GM12878 (cell line): ENCODE measurements around the gene CD151. TPM values are rescaled to one million over a fixed set of nuclear protein-coding genes. Genes with fewer than 3 reads are reported as not detected.
A peak's percentile ranks its signal among the peaks of the same experiment; 100 is the strongest.

Experiments
- ATAC-seq: fragments of 200-7000 bp; cut with Tn5 transposase; 3 replicates; pipeline ENCODE4 v1.9.1; 2020; ENCODE audit warnings: mild to moderate bottlenecking, moderate library complexity
- BruUV-seq: library from RNA; stranded (reverse); fragments of 400-500 nt; replicated peaks from 2 replicates; lab custom pipeline; 2021; lab: Mats Ljungman, UMichigan
- CTCF ChIA-PET: fragments of 300-600 bp; sonication (Branson Sonifier 250); formaldehyde crosslinking; extraction: SDS; loops from one replicate; lab custom pipeline; 2021; ENCODE audit warnings: inconsistent platforms; lab: Yijun Ruan, JAX
- POLR2A ChIA-PET: fragments of 350-600 bp; formaldehyde crosslinking; extraction: SDS; loops from one replicate; lab custom pipeline; 2021; ENCODE audit warnings: inconsistent platforms; lab: Charles Lee
- RAD21 ChIA-PET: fragments of 300-600 bp; sonication (Branson Sonifier 250); formaldehyde crosslinking; loops from one replicate; lab custom pipeline; 2023; ENCODE audit warnings: antibody characterized with exemption; ENCODE audit not compliant: unreplicated experiment; lab: Charles Lee
- SMC1A ChIA-PET: fragments of 300-600 bp; sonication (Branson Sonifier 250); formaldehyde crosslinking; loops from one replicate; lab custom pipeline; 2023; ENCODE audit not compliant: unreplicated experiment, uncharacterized antibody; lab: Charles Lee
- DNase-seq: peaks from one replicate; pipeline ENCODE4 v3.0.0-alpha.2; 2011; ENCODE audit warnings: low read depth, low spot score
- FAIRE-seq: peaks from 3 replicates; lab custom pipeline; 2011; peaks lifted over from hg19 to GRCh38; lab: Jason Lieb, UNC
- H2AFZ ChIP-seq: 2 replicates; pipeline ENCODE4 v1.6.0; 2011; ENCODE audit warnings: low read depth, low read length, control low read depth; ENCODE audit not compliant: control insufficient read depth
- H3K27ac ChIP-seq: 2 replicates; pipeline ENCODE4 v1.5.1; 2011; ENCODE audit warnings: control low read depth; ENCODE audit not compliant: control insufficient read depth, insufficient read depth
- H3K27me3 ChIP-seq, 2 experiments: replicated peaks in 1 of 2; 2 replicates each; pipeline versions ENCODE4 v1.6.0 to v1.6.1; 2011; ENCODE audit warnings: low read length in 1 of 2; ENCODE audit not compliant: control insufficient read depth in 2 of 2, insufficient read depth in 2 of 2
- H3K36me3 ChIP-seq, 2 experiments: 2 replicates each; pipeline ENCODE4 v1.5.1; 2011; ENCODE audit warnings: low read length in 1 of 2; ENCODE audit not compliant: control insufficient read depth in 2 of 2, insufficient read depth in 2 of 2
- H3K4me1 ChIP-seq: 2 replicates; pipeline ENCODE4 v1.6.1; 2011; ENCODE audit warnings: mild to moderate bottlenecking, low read length, moderate library complexity, mixed read lengths; ENCODE audit not compliant: control insufficient read depth, insufficient read depth
- H3K4me2 ChIP-seq: 2 replicates; pipeline ENCODE4 v1.6.0; 2011; ENCODE audit warnings: control low read depth; ENCODE audit not compliant: control insufficient read depth, insufficient read depth
- H3K4me3 ChIP-seq: fragments of 200-600 bp; sonication (generic); 2 replicates; pipeline ENCODE4 v1.5.1; 2016
- H3K79me2 ChIP-seq: 2 replicates; pipeline ENCODE4 v1.6.0; 2011; ENCODE audit warnings: low read length; ENCODE audit not compliant: control insufficient read depth, insufficient read depth
- H3K9ac ChIP-seq: 2 replicates; pipeline ENCODE4 v1.8.0; 2011; ENCODE audit warnings: low read length, control low read depth, mixed read lengths; ENCODE audit not compliant: control insufficient read depth, insufficient read depth
- H3K9me3 ChIP-seq: replicated peaks from 3 replicates; pipeline ENCODE4 v1.5.1; 2011; ENCODE audit warnings: mild to moderate bottlenecking, low read length; ENCODE audit not compliant: control insufficient read depth, insufficient read depth
- H4K20me1 ChIP-seq: 2 replicates; pipeline ENCODE4 v1.6.0; 2011; ENCODE audit not compliant: control insufficient read depth, insufficient read depth
- ASH2L ChIP-seq: fragments of 300-600, 200-600 bp; sonication (generic); IDR thresholded peaks from 2 replicates; pipeline ENCODE4 v1.6.1; 2017; ENCODE audit warnings: low read depth, mild to moderate bottlenecking, borderline replicate concordance
- CBX5 ChIP-seq: sonication (generic); IDR thresholded peaks from 2 replicates; pipeline ENCODE4 v1.6.1; 2016; ENCODE audit warnings: low read depth, moderate library complexity, mild to moderate bottlenecking, inconsistent platforms
- FOXM1 ChIP-seq: IDR thresholded peaks from 2 replicates; pipeline ENCODE4 v1.6.1; 2012; ENCODE audit warnings: low read depth, mild to moderate bottlenecking, inconsistent platforms, low read length, moderate library complexity
- HDAC6 ChIP-seq: fragments of 200-600 bp; sonication (generic); IDR thresholded peaks from one replicate; pipeline ENCODE4 v1.8.0; 2017; ENCODE audit warnings: antibody characterized with exemption; ENCODE audit not compliant: unreplicated experiment
- JUND ChIP-seq: IDR thresholded peaks from 2 replicates; pipeline ENCODE4 v1.6.1; 2012; ENCODE audit warnings: low read depth, mild to moderate bottlenecking, low read length, improper control_type of control experiment, moderate library complexity
- MEF2A ChIP-seq: IDR thresholded peaks from 2 replicates; pipeline ENCODE4 v1.6.1; 2011; ENCODE audit warnings: low read depth, mild to moderate bottlenecking, low read length, moderate library complexity; ENCODE audit not compliant: insufficient read depth
- POLR2A ChIP-seq: IDR thresholded peaks from 2 replicates; pipeline ENCODE4 v1.6.1; 2011; ENCODE audit warnings: low read depth, mild to moderate bottlenecking, low read length
- RCOR1 ChIP-seq: conservative IDR thresholded peaks from 2 replicates; pipeline ENCODE4 v1.6.1; 2012; ENCODE audit warnings: low read depth, low read length, improper control_type of control experiment
- SIN3A ChIP-seq: IDR thresholded peaks from 2 replicates; pipeline ENCODE4 v1.6.1; 2012; ENCODE audit warnings: low read depth, low read length, improper control_type of control experiment
- SIX5 ChIP-seq: IDR thresholded peaks from 2 replicates; pipeline ENCODE4 v1.6.1; 2011; ENCODE audit warnings: mild to moderate bottlenecking, low read depth, low read length, moderate library complexity; ENCODE audit not compliant: severe bottlenecking
- TARDBP ChIP-seq: IDR thresholded peaks from 2 replicates; pipeline ENCODE4 v1.6.1; 2016; ENCODE audit warnings: borderline replicate concordance
- TCF7 ChIP-seq: IDR thresholded peaks from 2 replicates; pipeline ENCODE4 v1.6.1; 2014; ENCODE audit warnings: antibody characterized with exemption, borderline replicate concordance
- WRNIP1 ChIP-seq: IDR thresholded peaks from 2 replicates; pipeline ENCODE4 v1.6.1; 2011; ENCODE audit warnings: low read depth, low read length, improper control_type of control experiment, borderline replicate concordance
- WGBS: methylation state at CpG from one replicate; pipeline ENCODE4 v1.1.6; 2016; ENCODE audit warnings: low lambda C conversion rate; ENCODE audit not compliant: insufficient replicate concordance, insufficient coverage; ENCODE audit errors: missing lambda C conversion rate; 5-methylcytosine and 5-hydroxymethylcytosine counted together
- in situ Hi-C: fragments of 300-500 bp; cut with MboI; formaldehyde crosslinking; loops from 9 replicates; pipeline ENCODE4 v1.14.3; 2018; ENCODE audit warnings: mixed read lengths
- intact Hi-C: fragments of 100-400 bp; cut with micrococcal nuclease; formaldehyde crosslinking; loops from one replicate; pipeline ENCODE4 v1.14.2; 2022; ENCODE audit not compliant: unreplicated experiment
- polyA plus RNA-seq, 11 experiments: library from polyadenylated mRNA; depleted of rRNA in 4 of 11; unstranded in 6 of 11; stranded (reverse) in 5 of 11; fragments of >200 nt; fragmentation: Nextera tagmentation in 4 of 11; fragmentation: Illumina TruSeq in 1 of 11; extraction: Ambion mirVana in 4 of 11; extraction: Trizol in 1 of 11; gene quantifications; 1 replicate in 1 of 11; 2 replicates in 10 of 11; pipeline versions ENCODE4 v1.2.1 to v1.2.3, GENCODE V29; 2011 to 2016; ENCODE audit warnings: inconsistent platforms in 2 of 11, missing spikeins in 2 of 11, low read depth in 1 of 11
- total RNA-seq, 4 experiments: library from RNA; depleted of rRNA in 3 of 4; stranded (reverse); fragments of >200 nt in 3 of 4; fragmentation: Illumina TruSeq in 1 of 4; extraction: Trizol in 1 of 4; gene quantifications; 2 replicates each; pipeline versions ENCODE4 v1.2.1 to v1.2.3, GENCODE V29; 2013 to 2021
- TF ChIP-seq, protein P1 (sequence below): fragments of 450-650 bp; IDR thresholded peaks from 2 replicates; pipeline ENCODE4 v1.6.1; 2017; ENCODE audit warnings: mild to moderate bottlenecking, low read depth, inconsistent platforms; ENCODE audit not compliant: poor library complexity, severe bottlenecking

CD151 gene
- total and polyA plus RNA-seq, 10 of the 15 experiments (the other 5 are each of a cell fraction or from before 2014, with no cell fraction given), result 0.52 to 41.7 (median 14.7) TPM

GRCh38 chr11:872799-873198 lies 40.0 kb downstream of the CD151 start:
- no TSS peak for BruUV-seq
- RAD21 ChIA-PET, result no interaction called here
- intact Hi-C loops, result no loop called here
- CTCF ChIA-PET, result no interaction called here
- no peaks in the 10 kb centered on the region for H3K9me3 ChIP-seq
- 82% methylated on average over 9 of the region's 9 CpGs for WGBS
- no peak overlapping the region for H2AFZ ChIP-seq
- no peaks in the 10 kb centered on the region for H3K27me3 ChIP-seq
- no peak overlapping the region for H3K27ac ChIP-seq
- no peak overlapping the region for H3K9ac ChIP-seq
- FAIRE-seq (no peak), ATAC-seq (no peak), DNase-seq (no peak)
- H3K79me2 ChIP-seq, result no peaks in the 10 kb centered on the region
- TF ChIP-seq HDAC6 (no peak), POLR2A (0 out of 2 replicates have a peak, but pooled peaks have one; percentile 16)
- H3K4me3 ChIP-seq, result no peak overlapping the region
- SMC1A ChIA-PET, result no interaction called here
- H4K20me1 ChIP-seq, result no peaks in the 10 kb centered on the region
- H3K4me2 ChIP-seq, result no peak overlapping the region
- in situ Hi-C loops, result no loop called here
- POLR2A ChIA-PET, result no interaction called here
- H3K4me1 ChIP-seq, result no peaks in the 10 kb centered on the region
- H3K36me3 ChIP-seq, result no peaks in the 10 kb centered on the region; a peak in 1 of 4 replicates

- intact Hi-C loops (no loop called here), in situ Hi-C loops (no loop called here)
- no peaks in the 10 kb centered on the region for H3K9me3 ChIP-seq
- H3K4me2 ChIP-seq, result no peak overlapping the region
- TF ChIP-seq JUND, result no peak
- no peak for TF ChIP-seq CBX5
- no peak for TF ChIP-seq FOXM1
- no peak for TF ChIP-seq TCF7
- no peak for TF ChIP-seq SIN3A
- TF ChIP-seq WRNIP1, result no peak
- no peak for TF ChIP-seq SIX5
- TF ChIP-seq, protein P1, sequence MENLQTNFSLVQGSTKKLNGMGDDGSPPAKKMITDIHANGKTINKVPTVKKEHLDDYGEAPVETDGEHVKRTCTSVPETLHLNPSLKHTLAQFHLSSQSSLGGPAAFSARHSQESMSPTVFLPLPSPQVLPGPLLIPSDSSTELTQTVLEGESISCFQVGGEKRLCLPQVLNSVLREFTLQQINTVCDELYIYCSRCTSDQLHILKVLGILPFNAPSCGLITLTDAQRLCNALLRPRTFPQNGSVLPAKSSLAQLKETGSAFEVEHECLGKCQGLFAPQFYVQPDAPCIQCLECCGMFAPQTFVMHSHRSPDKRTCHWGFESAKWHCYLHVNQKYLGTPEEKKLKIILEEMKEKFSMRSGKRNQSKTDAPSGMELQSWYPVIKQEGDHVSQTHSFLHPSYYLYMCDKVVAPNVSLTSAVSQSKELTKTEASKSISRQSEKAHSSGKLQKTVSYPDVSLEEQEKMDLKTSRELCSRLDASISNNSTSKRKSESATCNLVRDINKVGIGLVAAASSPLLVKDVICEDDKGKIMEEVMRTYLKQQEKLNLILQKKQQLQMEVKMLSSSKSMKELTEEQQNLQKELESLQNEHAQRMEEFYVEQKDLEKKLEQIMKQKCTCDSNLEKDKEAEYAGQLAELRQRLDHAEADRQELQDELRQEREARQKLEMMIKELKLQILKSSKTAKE, result no peak
- TF ChIP-seq TARDBP, result no peak
- TF ChIP-seq ASH2L, result no peak
- no peak for TF ChIP-seq RCOR1
- TF ChIP-seq MEF2A, result no peak
- POLR2A ChIA-PET, result no interaction called here
- RAD21 ChIA-PET, result no interaction called here
- no TSS peak for BruUV-seq
- no peaks in the 10 kb centered on the region for H3K4me1 ChIP-seq
- 81% methylated on average over 12 of the region's 12 CpGs for WGBS
- FAIRE-seq (no peak), ATAC-seq (no peak), DNase-seq (no peak)
- no peak overlapping the region for H3K4me3 ChIP-seq
- no peaks in the 10 kb centered on the region for H3K79me2 ChIP-seq
- no peaks in the 10 kb centered on the region; a peak in 1 of 4 replicates for H3K36me3 ChIP-seq
- SMC1A ChIA-PET, result no interaction called here
- no peaks in the 10 kb centered on the region for H3K27me3 ChIP-seq
- H3K27ac ChIP-seq, result no peak overlapping the region
- H2AFZ ChIP-seq, result no peak overlapping the region
- no peak overlapping the region for H3K9ac ChIP-seq
- no peaks in the 10 kb centered on the region for H4K20me1 ChIP-seq
- CTCF ChIA-PET, result interaction anchor here (1.1 kb wide), 1 partner anchor 25 kb away, joined by 3 read pairs; no protein-coding TSS in a partner anchor
Observed at GRCh38 chr11:873706-874105, 41.0 kb downstream of the CD151 start.
